ENCODE data around the gene SLC2A13. TPM values are rescaled to one million over a fixed set of nuclear protein-coding genes. Genes with fewer than 3 reads are reported as not detected.

Gene SLC2A13
- total RNA-seq, 1 donor from 2014 or later = 8.4 TPM

- peak overlapping the region; percentile 76 to 83 (median 80) for H3K4me3 ChIP-seq (ENCODE audit: low read length in 3 of 3)
- no peak overlapping the region for H3K27ac ChIP-seq (ENCODE audit: low read depth, low read length)
- H3K4me1 ChIP-seq (ENCODE audit: control insufficient read depth in 3 of 3, insufficient read depth in 3 of 3, low read length in 3 of 3) = peaks cover 3 to 9% (median 8%) of the 10 kb centered on the region in 3 donors
- H3K27me3 ChIP-seq (ENCODE audit: control insufficient read depth in 3 of 3, insufficient read depth in 3 of 3, low read length in 3 of 3) = peaks cover 0 to 3% (median 0%) of the 10 kb centered on the region in 3 donors
- no peaks in the 10 kb centered on the region for H3K9me3 ChIP-seq (ENCODE audit: control insufficient read depth in 3 of 3, low read length in 3 of 3)
- H3K36me3 ChIP-seq (ENCODE audit: control insufficient read depth in 3 of 3, insufficient read depth in 3 of 3, low read length in 3 of 3) = no peaks in the 10 kb centered on the region
- H3K9ac ChIP-seq (ENCODE audit: low read depth in 1 of 3, low read length in 3 of 3) = peak overlapping the region in 1 of 3 donors; percentile 68
These were observed 287 bp upstream of the SLC2A13 start for GRCh38 chr12:40106202-40106533.

DNA sequence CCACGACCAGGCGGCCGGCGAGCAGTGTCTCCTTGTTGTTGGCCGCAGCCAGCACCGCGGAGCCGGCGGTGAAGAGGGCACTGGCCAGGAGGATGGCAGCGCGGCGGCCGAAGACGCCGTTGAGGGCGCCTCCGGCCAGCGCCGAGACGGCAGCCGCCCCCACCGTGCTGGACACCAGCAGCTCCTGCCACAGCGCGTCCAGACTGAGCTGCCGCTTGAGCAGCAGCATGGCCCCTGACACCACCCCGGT is 691 bp downstream of the SLC2A13 start:
- H3K27ac ChIP-seq (ENCODE audit: low read depth, low read length) = no peak overlapping the region
- H3K36me3 ChIP-seq (ENCODE audit: control insufficient read depth in 3 of 3, insufficient read depth in 3 of 3, low read length in 3 of 3) = no peaks in the 10 kb centered on the region
- peaks cover 0 to 3% (median 0%) of the 10 kb centered on the region in 3 donors for H3K27me3 ChIP-seq (ENCODE audit: control insufficient read depth in 3 of 3, insufficient read depth in 3 of 3, low read length in 3 of 3)
- H3K4me1 ChIP-seq (ENCODE audit: control insufficient read depth in 3 of 3, insufficient read depth in 3 of 3, low read length in 3 of 3) = peaks cover 3 to 9% (median 8%) of the 10 kb centered on the region in 3 donors
- H3K4me3 ChIP-seq (ENCODE audit: low read length in 3 of 3) = peak overlapping the region; percentile 69 to 85 (median 83)
- H3K9ac ChIP-seq (ENCODE audit: low read depth in 1 of 3, low read length in 3 of 3) = peak overlapping the region; percentile 58 to 81 (median 63)
- H3K9me3 ChIP-seq (ENCODE audit: control insufficient read depth in 3 of 3, low read length in 3 of 3) = no peaks in the 10 kb centered on the region

DNA sequence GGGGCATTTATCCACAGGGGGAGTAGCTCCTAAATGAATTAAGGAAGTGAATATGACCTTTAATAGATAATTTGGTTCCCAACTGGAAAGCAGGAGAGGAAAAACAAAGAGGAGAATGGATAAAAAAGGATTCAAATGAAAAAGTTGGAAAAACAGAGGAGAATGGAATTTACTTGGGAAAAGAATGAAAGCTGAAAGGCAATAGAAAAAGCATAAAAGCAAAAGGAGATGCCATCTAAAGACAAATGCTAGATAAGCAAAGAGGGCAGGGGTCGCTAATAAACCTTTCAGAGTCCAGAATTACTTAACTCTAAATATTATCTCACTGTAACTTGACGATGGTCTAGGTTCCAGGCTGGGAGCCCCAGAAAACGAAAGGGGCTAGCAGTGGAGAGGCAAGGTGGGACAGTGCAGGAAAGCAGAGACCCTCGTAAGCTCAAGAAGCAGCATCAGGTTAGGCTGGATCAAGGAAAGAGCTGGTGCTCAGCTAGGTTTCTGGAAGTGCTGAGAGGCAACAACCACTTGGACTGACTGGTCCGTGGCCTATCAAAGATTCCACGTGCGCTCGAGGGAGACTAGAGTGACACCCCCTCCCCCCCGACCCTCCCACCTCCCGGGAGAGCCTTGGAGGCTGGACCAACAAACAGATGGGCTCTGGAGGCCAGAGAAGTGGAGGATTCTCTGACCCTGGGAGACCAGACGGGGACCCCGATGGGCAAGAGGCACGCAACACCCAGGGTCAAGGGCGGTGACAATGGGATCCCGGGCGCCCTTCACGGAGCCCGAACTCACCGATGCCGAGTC is 1.2 kb downstream of the SLC2A13 start:
- Histone ChIP-seq H3K9me3 (ENCODE audit: control insufficient read depth in 3 of 3, low read length in 3 of 3) (no peaks in the 10 kb centered on the region), H3K36me3 (ENCODE audit: control insufficient read depth in 3 of 3, insufficient read depth in 3 of 3, low read length in 3 of 3) (no peaks in the 10 kb centered on the region), H3K27ac (ENCODE audit: low read depth, low read length) (no peak overlapping the region), H3K9ac (ENCODE audit: low read depth in 1 of 3, low read length in 3 of 3) (peak overlapping the region; percentile 58 to 81 (median 63)), H3K27me3 (ENCODE audit: control insufficient read depth in 3 of 3, insufficient read depth in 3 of 3, low read length in 3 of 3) (peaks cover 0 to 3% (median 0%) of the 10 kb centered on the region in 3 donors), H3K4me3 (ENCODE audit: low read length in 3 of 3) (peak overlapping the region; percentile 69 to 85 (median 83)), H3K4me1 (ENCODE audit: control insufficient read depth in 3 of 3, insufficient read depth in 3 of 3, low read length in 3 of 3) (peaks cover 3 to 9% (median 8%) of the 10 kb centered on the region in 3 donors)

DNA sequence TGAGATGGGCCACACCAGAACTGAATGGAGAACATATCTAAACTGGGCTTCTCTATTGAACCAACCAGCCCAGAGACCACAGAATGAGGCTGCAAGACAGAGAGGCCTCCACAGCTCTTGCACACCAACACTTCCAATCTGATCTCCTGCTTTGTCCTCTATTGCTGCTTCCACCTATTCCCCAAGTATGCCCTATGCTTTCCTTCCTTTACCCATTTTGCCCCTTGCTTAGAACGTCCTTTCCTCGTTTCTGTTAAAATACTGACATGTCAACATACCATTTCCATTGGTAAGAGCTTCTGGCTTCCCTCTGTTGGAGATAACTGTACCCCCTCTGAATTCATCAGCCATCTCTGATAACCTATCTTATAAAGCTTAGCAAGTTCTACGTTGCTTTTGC is 2.8 kb downstream of the SLC2A13 start:
- H3K4me3 ChIP-seq (ENCODE audit: low read length in 3 of 3) = no peak overlapping the region
- H3K27ac ChIP-seq (ENCODE audit: low read depth, low read length) = no peak overlapping the region
- H3K36me3 ChIP-seq (ENCODE audit: control insufficient read depth in 3 of 3, insufficient read depth in 3 of 3, low read length in 3 of 3) = no peaks in the 10 kb centered on the region
- no peak overlapping the region for H3K9ac ChIP-seq (ENCODE audit: low read depth in 1 of 3, low read length in 3 of 3)
- no peaks in the 10 kb centered on the region for H3K27me3 ChIP-seq (ENCODE audit: control insufficient read depth in 3 of 3, insufficient read depth in 3 of 3, low read length in 3 of 3)
- no peaks in the 10 kb centered on the region for H3K9me3 ChIP-seq (ENCODE audit: control insufficient read depth in 3 of 3, low read length in 3 of 3)
- peaks cover 3 to 9% (median 8%) of the 10 kb centered on the region in 3 donors for H3K4me1 ChIP-seq (ENCODE audit: control insufficient read depth in 3 of 3, insufficient read depth in 3 of 3, low read length in 3 of 3)

GRCh38 chr12:40101747-40102146 is 4.1 kb downstream of the SLC2A13 start:
- Histone ChIP-seq H3K36me3 (ENCODE audit: control insufficient read depth in 3 of 3, insufficient read depth in 3 of 3, low read length in 3 of 3) (no peaks in the 10 kb centered on the region), H3K9me3 (ENCODE audit: control insufficient read depth in 3 of 3, low read length in 3 of 3) (no peaks in the 10 kb centered on the region), H3K9ac (ENCODE audit: low read depth in 1 of 3, low read length in 3 of 3) (no peak overlapping the region), H3K4me3 (ENCODE audit: low read length in 3 of 3) (no peak overlapping the region), H3K4me1 (ENCODE audit: control insufficient read depth in 3 of 3, insufficient read depth in 3 of 3, low read length in 3 of 3) (peaks cover 3 to 9% (median 8%) of the 10 kb centered on the region in 3 donors), H3K27me3 (ENCODE audit: control insufficient read depth in 3 of 3, insufficient read depth in 3 of 3, low read length in 3 of 3) (no peaks in the 10 kb centered on the region), H3K27ac (ENCODE audit: low read depth, low read length) (no peak overlapping the region)

DNA sequence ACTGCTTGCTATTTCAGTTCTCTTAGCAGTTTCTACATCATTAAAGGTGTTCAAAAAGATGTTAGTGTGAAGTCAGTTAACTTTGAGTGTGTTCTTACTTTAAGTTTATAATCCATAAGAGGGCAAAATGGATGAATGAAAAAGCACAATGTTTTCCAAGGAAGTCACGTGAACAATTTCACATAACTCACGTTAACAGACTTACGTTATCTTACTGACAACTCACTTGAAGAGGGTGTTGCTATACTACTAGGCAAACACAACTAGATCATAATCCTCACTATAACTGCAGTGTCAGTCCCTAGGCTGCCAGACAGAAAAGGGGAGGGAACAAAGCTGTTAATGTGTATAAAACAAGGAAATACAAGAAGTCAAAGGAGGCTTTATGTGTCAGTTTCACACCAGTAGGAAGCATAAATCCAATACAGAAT is 6.4 kb downstream of the SLC2A13 start:
- Histone ChIP-seq H3K27ac (ENCODE audit: low read depth, low read length) (no peak overlapping the region), H3K27me3 (ENCODE audit: control insufficient read depth in 3 of 3, insufficient read depth in 3 of 3, low read length in 3 of 3) (no peaks in the 10 kb centered on the region), H3K9me3 (ENCODE audit: control insufficient read depth in 3 of 3, low read length in 3 of 3) (no peaks in the 10 kb centered on the region), H3K4me3 (ENCODE audit: low read length in 3 of 3) (no peak overlapping the region), H3K36me3 (ENCODE audit: control insufficient read depth in 3 of 3, insufficient read depth in 3 of 3, low read length in 3 of 3) (no peaks in the 10 kb centered on the region), H3K9ac (ENCODE audit: low read depth in 1 of 3, low read length in 3 of 3) (no peak overlapping the region), H3K4me1 (ENCODE audit: control insufficient read depth in 3 of 3, insufficient read depth in 3 of 3, low read length in 3 of 3) (no peaks in the 10 kb centered on the region)

GRCh38 chr12:40098406-40099145 is 7.3 kb downstream of the SLC2A13 start:
- H3K9me3 ChIP-seq (ENCODE audit: control insufficient read depth in 3 of 3, low read length in 3 of 3) = no peaks in the 10 kb centered on the region
- no peak overlapping the region for H3K9ac ChIP-seq (ENCODE audit: low read depth in 1 of 3, low read length in 3 of 3)
- H3K36me3 ChIP-seq (ENCODE audit: control insufficient read depth in 3 of 3, insufficient read depth in 3 of 3, low read length in 3 of 3) = no peaks in the 10 kb centered on the region
- H3K27me3 ChIP-seq (ENCODE audit: control insufficient read depth in 3 of 3, insufficient read depth in 3 of 3, low read length in 3 of 3) = no peaks in the 10 kb centered on the region
- H3K27ac ChIP-seq (ENCODE audit: low read depth, low read length) = no peak overlapping the region
- no peak overlapping the region for H3K4me3 ChIP-seq (ENCODE audit: low read length in 3 of 3)
- no peaks in the 10 kb centered on the region for H3K4me1 ChIP-seq (ENCODE audit: control insufficient read depth in 3 of 3, insufficient read depth in 3 of 3, low read length in 3 of 3)

DNA sequence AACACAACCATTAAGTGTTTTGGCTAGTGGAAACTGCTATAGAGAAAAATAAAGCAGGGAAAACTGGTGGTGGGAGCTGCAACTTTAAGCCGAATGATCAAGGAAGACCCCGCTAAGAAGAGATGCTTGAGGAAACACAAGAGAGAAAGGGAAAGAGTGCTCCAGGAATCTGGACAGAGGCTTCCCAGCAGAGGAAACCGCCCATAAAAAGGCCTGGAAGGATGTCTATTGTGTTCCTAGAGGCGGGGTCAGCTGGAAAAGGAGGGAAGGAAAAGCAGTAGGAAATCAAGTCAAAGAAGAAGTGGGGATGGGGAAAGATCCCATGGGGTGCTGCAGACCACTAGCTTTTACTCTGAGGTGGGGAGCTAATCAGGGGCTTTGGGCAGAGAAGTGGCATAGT is 12.4 kb downstream of the SLC2A13 start:
- no peaks in the 10 kb centered on the region for H3K27me3 ChIP-seq (ENCODE audit: control insufficient read depth in 3 of 3, insufficient read depth in 3 of 3, low read length in 3 of 3)
- H3K4me1 ChIP-seq (ENCODE audit: control insufficient read depth in 3 of 3, insufficient read depth in 3 of 3, low read length in 3 of 3) = no peaks in the 10 kb centered on the region
- no peaks in the 10 kb centered on the region for H3K36me3 ChIP-seq (ENCODE audit: control insufficient read depth in 3 of 3, insufficient read depth in 3 of 3, low read length in 3 of 3)
- H3K9me3 ChIP-seq (ENCODE audit: control insufficient read depth in 3 of 3, low read length in 3 of 3) = no peaks in the 10 kb centered on the region
- H3K27ac ChIP-seq (ENCODE audit: low read depth, low read length) = no peak overlapping the region
- no peak overlapping the region for H3K9ac ChIP-seq (ENCODE audit: low read depth in 1 of 3, low read length in 3 of 3)
- H3K4me3 ChIP-seq (ENCODE audit: low read length in 3 of 3) = no peak overlapping the region

- H3K9me3 ChIP-seq (ENCODE audit: control insufficient read depth in 3 of 3, low read length in 3 of 3) = no peaks in the 10 kb centered on the region
- no peaks in the 10 kb centered on the region for H3K4me1 ChIP-seq (ENCODE audit: control insufficient read depth in 3 of 3, insufficient read depth in 3 of 3, low read length in 3 of 3)
- H3K36me3 ChIP-seq (ENCODE audit: control insufficient read depth in 3 of 3, insufficient read depth in 3 of 3, low read length in 3 of 3) = no peaks in the 10 kb centered on the region
- no peak overlapping the region for H3K4me3 ChIP-seq (ENCODE audit: low read length in 3 of 3)
- H3K9ac ChIP-seq (ENCODE audit: low read depth in 1 of 3, low read length in 3 of 3) = no peak overlapping the region
- no peak overlapping the region for H3K27ac ChIP-seq (ENCODE audit: low read depth, low read length)
- H3K27me3 ChIP-seq (ENCODE audit: control insufficient read depth in 3 of 3, insufficient read depth in 3 of 3, low read length in 3 of 3) = no peaks in the 10 kb centered on the region
These were observed 19.4 kb downstream of the SLC2A13 start for GRCh38 chr12:40086471-40086870.

DNA sequence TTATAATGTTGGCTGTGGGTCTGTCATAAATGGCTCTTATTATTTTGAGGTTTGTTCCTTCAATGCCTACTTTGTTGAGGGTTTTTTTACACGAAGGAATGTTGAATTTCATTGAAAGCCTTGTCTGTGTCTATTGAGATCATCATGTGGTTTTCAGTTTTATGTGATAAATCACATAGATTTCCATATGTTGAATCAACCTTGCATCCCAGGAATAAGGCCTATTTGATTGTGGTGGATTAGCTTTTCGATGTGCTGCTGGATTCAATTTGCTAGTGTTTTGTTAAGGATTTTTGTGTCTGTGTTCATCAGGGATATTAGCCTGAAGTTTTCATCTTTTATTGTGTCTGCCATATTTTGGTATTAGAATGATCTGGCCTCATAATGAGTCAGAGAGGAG is 27.6 kb downstream of the SLC2A13 start:
- H3K9me3 ChIP-seq (ENCODE audit: control insufficient read depth in 3 of 3, low read length in 3 of 3) = no peaks in the 10 kb centered on the region
- no peak overlapping the region for H3K27ac ChIP-seq (ENCODE audit: low read depth, low read length)
- no peak overlapping the region for H3K4me3 ChIP-seq (ENCODE audit: low read length in 3 of 3)
- no peak overlapping the region for H3K9ac ChIP-seq (ENCODE audit: low read depth in 1 of 3, low read length in 3 of 3)
- no peaks in the 10 kb centered on the region for H3K4me1 ChIP-seq (ENCODE audit: control insufficient read depth in 3 of 3, insufficient read depth in 3 of 3, low read length in 3 of 3)
- H3K36me3 ChIP-seq (ENCODE audit: control insufficient read depth in 3 of 3, insufficient read depth in 3 of 3, low read length in 3 of 3) = no peaks in the 10 kb centered on the region
- H3K27me3 ChIP-seq (ENCODE audit: control insufficient read depth in 3 of 3, insufficient read depth in 3 of 3, low read length in 3 of 3) = no peaks in the 10 kb centered on the region
